SIG-M5 treated with dmso at 0.1 percent for 504 hours (cell line): Measurements from ENCODE around the gene NANOS3.
"Not testable (repeated sequence)": the region's sequence is repeated elsewhere in the genome, so short reads cannot be mapped to it uniquely, and the experiment has no call there.

ENCODE experiments used
- DNase-seq: peaks from one replicate; lab custom pipeline; 2025; ENCODE audit not compliant: unreplicated experiment; lab: John Stamatoyannopoulos, UW

NANOS3 gene

DNA sequence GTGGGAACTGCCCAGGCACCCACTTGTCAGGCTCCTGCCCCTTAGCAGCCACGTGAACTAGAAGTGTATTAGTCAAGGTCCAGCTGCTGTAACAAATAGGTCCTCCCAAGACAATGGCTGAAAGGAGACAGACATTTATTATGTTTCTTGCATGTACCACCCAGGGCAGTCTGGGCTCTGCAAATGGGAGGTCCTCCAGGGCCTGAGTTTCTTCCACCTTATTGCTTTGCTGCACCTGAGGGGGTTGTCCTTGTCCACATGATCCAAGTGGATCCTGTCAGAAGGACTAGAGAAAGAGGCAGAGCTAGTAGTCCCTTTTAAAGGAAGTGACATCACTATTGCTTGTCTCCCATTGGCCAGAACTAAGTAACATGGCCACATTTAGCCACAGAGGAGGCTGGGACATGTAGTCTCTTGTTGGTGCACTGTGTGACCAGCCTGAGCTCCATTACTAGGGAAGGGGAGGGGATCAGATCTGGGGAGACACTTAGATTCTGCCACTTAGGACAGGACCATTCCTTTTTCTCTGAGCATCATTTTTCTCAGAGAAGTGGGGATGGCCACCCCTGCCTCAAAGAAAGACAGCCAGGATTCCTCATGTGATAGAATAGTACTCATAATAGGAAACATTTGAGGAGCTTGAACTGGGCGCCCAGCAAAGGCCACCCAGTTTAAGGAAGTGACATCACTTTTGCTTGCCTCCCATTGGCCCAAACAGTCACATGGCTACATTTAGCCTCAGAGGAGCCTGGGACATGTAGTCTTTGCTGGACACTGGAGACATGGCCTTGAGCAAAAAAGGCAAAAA, 44.2 kb downstream of the NANOS3 start:
- DNase-seq: peak; percentile 49

DNA sequence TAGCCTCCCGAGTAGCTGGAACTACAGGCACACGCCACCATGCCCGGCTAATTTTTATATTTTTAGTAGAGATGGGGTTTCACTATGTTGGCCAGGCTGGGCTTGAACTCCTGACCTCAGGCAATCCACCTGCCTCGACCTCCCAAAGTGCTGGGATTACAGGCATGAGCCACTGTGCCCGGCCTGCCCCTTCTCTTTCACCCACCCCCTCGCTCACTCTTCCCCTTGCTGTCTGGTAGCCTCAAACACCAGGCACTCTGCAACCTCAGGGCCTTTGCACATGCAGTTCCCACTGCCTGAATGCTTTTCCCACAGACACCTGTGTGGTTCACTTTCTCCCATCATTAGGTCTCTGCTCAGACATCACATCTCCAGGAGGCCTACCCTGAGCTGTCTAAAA, 45.2 kb downstream of the NANOS3 start:
- DNase-seq: not testable (repeated sequence)

GRCh38 chr19:13923194-13923987, 46.5 kb downstream of the NANOS3 start:
- no peak for DNase-seq

DNA sequence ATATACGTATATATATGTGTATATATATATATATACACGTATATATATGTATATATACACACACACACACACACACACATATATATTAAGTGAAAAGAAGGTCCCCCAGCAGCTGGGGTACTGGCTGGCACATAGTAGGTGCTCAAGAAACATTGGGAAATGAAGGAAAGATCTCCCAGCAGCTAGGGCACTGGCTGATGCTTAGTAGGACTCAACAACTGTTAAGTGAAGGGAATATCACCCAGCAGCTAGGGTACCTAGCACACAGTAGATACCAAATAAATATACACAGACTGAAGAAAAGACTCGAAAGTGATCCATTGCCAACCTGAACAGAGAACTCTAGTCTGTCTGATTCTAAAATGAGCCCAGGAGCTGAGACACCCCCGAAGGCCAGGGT, 49.1 kb downstream of the NANOS3 start:
- DNase-seq: no peak

DNA sequence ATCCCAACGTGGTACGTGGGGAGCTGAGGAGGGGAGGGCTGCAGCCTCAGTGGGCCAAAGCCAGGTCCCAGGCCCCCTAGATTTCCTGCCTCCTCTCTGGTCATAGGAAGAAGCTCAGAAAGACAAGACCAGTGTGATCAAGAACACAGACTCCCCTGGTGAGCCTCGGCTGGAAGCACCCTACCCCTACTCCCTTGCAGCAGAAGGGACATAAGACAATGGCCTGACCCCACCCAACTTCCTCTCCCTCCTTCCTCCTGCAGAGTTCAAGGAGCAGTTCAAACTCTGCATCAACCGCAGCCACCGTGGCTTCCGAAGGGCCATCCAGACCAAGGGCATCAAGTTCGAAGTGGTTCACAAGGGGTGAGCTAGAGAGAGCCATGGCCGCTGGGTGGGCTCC, 49.8 kb downstream of the NANOS3 start:
- DNase-seq: no peak

DNA sequence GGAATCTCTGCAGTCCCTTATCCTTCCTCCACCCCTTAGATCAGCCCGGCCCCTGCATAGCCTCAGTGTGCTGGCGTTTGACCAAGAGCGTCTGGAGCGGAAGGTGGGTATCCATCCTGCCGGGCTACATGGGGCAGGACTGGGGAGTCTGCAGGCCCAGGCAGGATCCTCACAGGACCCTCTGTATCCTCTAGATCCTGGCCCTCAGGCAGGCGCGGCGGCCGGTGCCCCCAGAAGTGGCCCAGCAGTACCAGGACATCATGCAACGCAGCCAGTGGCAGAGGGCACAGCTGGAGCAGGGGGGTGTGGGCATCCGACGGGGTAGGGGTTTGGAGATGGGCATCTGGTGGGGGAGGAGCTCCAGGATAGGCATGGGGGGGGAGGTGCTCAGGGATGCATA, 52.4 kb downstream of the NANOS3 start:
- DNase-seq: no peak

DNA sequence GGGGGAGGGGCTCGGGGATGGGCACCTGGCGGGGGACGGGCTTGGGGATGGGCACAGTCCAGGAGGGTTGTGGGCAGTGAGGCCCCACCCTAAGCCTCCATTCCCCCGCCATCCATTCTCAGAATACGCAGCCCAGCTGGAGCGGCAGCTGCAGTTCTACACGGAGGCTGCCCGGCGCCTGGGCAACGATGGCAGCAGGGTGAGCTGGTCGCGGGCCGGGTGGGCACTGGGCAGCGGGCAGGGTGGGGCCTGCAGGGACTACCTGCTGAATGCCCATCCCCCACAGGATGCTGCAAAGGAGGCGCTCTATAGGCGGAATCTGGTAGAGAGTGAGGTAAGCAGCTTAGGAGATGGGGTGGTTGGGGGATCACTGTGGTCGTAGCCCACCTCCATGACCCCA, 53.0 kb downstream of the NANOS3 start:
- no peak for DNase-seq
